ENCODE data around the gene IL6ST.
"Not testable (repeated sequence)": the region's sequence is repeated elsewhere in the genome, so short reads cannot be mapped to it uniquely, and the experiment has no call there.

The IL6ST gene

GRCh38 chr5:55960779-55961178 is 34.0 kb downstream of the IL6ST start:
- no peak for DNase-seq

GRCh38 chr5:55959208-55959607 is 35.6 kb downstream of the IL6ST start:
- DNase-seq = no peak

GRCh38 chr5:55941154-55941553 is 53.6 kb downstream of the IL6ST start:
- not testable (repeated sequence) for DNase-seq

- DNase-seq = not testable (repeated sequence)
Observed at GRCh38 chr5:55937598-55937997, 57.2 kb downstream of the IL6ST start.

GRCh38 chr5:55936100-55936693 is 58.6 kb downstream of the IL6ST start:
- peak; percentile 55 to 83 for DNase-seq

- DNase-seq = no peak
Observed at GRCh38 chr5:55935371-55935770, 59.4 kb downstream of the IL6ST start.

- no peak for DNase-seq
Observed at GRCh38 chr5:55934720-55935119, 60.0 kb downstream of the IL6ST start.

- DNase-seq = no peak
Observed at GRCh38 chr5:55934115-55934613, 60.6 kb downstream of the IL6ST start.

- no peak for DNase-seq
Observed at GRCh38 chr5:55933377-55934114, 61.2 kb downstream of the IL6ST start.

- no peak for DNase-seq
Observed at GRCh38 chr5:55932700-55933099, 62.1 kb downstream of the IL6ST start.

GRCh38 chr5:55929020-55929799 is 65.6 kb downstream of the IL6ST start:
- DNase-seq = no peak

GRCh38 chr5:55927861-55928655 is 66.7 kb downstream of the IL6ST start:
- DNase-seq = no peak

- no peak for DNase-seq
Observed at GRCh38 chr5:55926476-55926875, 68.3 kb downstream of the IL6ST start.

- DNase-seq = no peak
Observed at GRCh38 chr5:55925712-55926111, 69.1 kb downstream of the IL6ST start.

- no peak for DNase-seq
Observed at GRCh38 chr5:55925181-55925580, 69.6 kb downstream of the IL6ST start.

GRCh38 chr5:55924744-55925143 is 70.0 kb downstream of the IL6ST start:
- no peak for DNase-seq

- DNase-seq = no peak
Observed at GRCh38 chr5:55923865-55924500, 70.8 kb downstream of the IL6ST start.

- peak; percentile 27 to 37 for DNase-seq
Observed at GRCh38 chr5:55923177-55923771, 71.5 kb downstream of the IL6ST start.

GRCh38 chr5:55921617-55922016 is 73.1 kb downstream of the IL6ST start:
- DNase-seq = no peak

GRCh38 chr5:55920784-55921183 is 74.0 kb downstream of the IL6ST start:
- no peak for DNase-seq

- DNase-seq = no peak
Observed at GRCh38 chr5:55919625-55920024, 75.1 kb downstream of the IL6ST start.
